Endothelial cell of umbilical vein (primary cell): ENCODE measurements around the gene VWA7.
"Not testable (repeated sequence)": the region's sequence is repeated elsewhere in the genome, so short reads cannot be mapped to it uniquely, and the experiment has no call there.

ENCODE experiments used
- CTCF ChIP-seq, 2 donors: IDR thresholded peaks; 1 replicate in 1 of 2; 2 replicates in 1 of 2; pipeline ENCODE4 v1.5.1; 2011; ENCODE audit warnings: low read length in 2 of 2, mild to moderate bottlenecking in 2 of 2, moderate library complexity in 2 of 2, control low read depth in 1 of 2, inconsistent platforms in 1 of 2, low read depth in 1 of 2; ENCODE audit not compliant: insufficient read depth in 1 of 2; ENCODE audit errors: extremely low read depth in 1 of 2
- EZH2 ChIP-seq: IDR thresholded peaks from 2 replicates; pipeline ENCODE4 v1.6.1; 2012; ENCODE audit warnings: borderline replicate concordance, low read depth, mild to moderate bottlenecking, moderate library complexity, low read length, inconsistent platforms; ENCODE audit not compliant: severe bottlenecking
- FOS ChIP-seq: IDR thresholded peaks from 2 replicates; pipeline ENCODE4 v1.6.1; 2011; ENCODE audit warnings: mild to moderate bottlenecking, low read length, moderate library complexity, borderline replicate concordance; ENCODE audit not compliant: insufficient read depth
- GATA2 ChIP-seq: IDR thresholded peaks from 2 replicates; pipeline ENCODE4 v1.7.0; 2011; ENCODE audit warnings: low read depth, mild to moderate bottlenecking, moderate library complexity, mixed read lengths, low read length; ENCODE audit not compliant: insufficient read length, insufficient read depth
- JUN ChIP-seq: IDR thresholded peaks from 2 replicates; pipeline ENCODE4 v1.6.1; 2011; ENCODE audit warnings: borderline replicate concordance, low read depth; ENCODE audit not compliant: insufficient read length, insufficient read depth
- MAX ChIP-seq: IDR thresholded peaks from 2 replicates; pipeline ENCODE4 v1.6.1; 2011; ENCODE audit not compliant: insufficient read depth, insufficient read length
- MYC ChIP-seq: IDR thresholded peaks from one replicate; pipeline ENCODE4 v1.6.1; 2011; ENCODE audit warnings: mild to moderate bottlenecking, low read depth, low read length
- POLR2A ChIP-seq: IDR thresholded peaks from 2 replicates; pipeline ENCODE4 v1.6.1; 2012; ENCODE audit warnings: low read depth, mild to moderate bottlenecking, control low read depth, low read length
- POLR2AphosphoS5 ChIP-seq: IDR thresholded peaks from 2 replicates; pipeline ENCODE4 v1.6.1; 2012; ENCODE audit warnings: low read depth, mild to moderate bottlenecking, control low read depth, low read length, moderate library complexity; ENCODE audit not compliant: insufficient read depth

DNA sequence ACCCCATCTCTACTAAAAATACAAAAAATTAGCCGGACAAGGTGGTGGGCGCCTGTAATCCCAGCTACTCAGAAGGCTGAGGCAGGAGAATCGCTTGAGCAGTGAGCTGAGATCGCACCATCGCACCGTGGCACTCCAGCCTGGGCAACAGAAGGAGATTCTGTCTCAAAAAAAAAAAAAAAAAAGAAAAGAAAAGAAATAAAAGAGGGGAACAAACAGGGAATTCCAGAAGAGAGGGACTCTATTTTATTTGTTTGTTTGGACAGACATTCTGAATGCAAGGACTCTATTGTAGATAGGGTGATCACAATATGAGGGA, 16.8 kb upstream of the VWA7 start:
- TF ChIP-seq CTCF (IDR thresholded peaks at IDR 0.05; ENCODE audit: extremely low read depth in 1 of 2, insufficient read depth in 1 of 2, low read depth in 1 of 2, low read length in 2 of 2); MAX; POLR2AphosphoS5; EZH2; JUN; POLR2A; FOS; GATA2; MYC: not testable (repeated sequence)
